Keratinocyte (primary cell): ENCODE data around the gene RASSF1. TPM values are rescaled to one million over a fixed set of nuclear protein-coding genes. Genes with fewer than 3 reads are reported as not detected.

Source experiments
- DNase-seq: peaks from one replicate; pipeline ENCODE4 v3.0.0-alpha.2; 2011; ENCODE audit warnings: low read depth, missing footprints, low spot score
- FAIRE-seq: peaks from 2 replicates; lab custom pipeline; 2011; peaks lifted over from hg19 to GRCh38; lab: Jason Lieb, UNC
- H2AFZ ChIP-seq: 2 replicates; pipeline ENCODE4 v1.6.0; 2012; ENCODE audit warnings: low read length, control low read depth, inconsistent platforms; ENCODE audit not compliant: control insufficient read depth
- H3K27ac ChIP-seq: 2 replicates; pipeline ENCODE4 v1.5.1; 2011; ENCODE audit warnings: low read length; ENCODE audit not compliant: control insufficient read depth, insufficient read depth
- H3K27me3 ChIP-seq: 3 replicates; pipeline ENCODE4 v1.6.0; 2011; ENCODE audit warnings: low read length; ENCODE audit not compliant: control insufficient read depth, insufficient read depth; ENCODE audit errors: extremely low read depth
- H3K36me3 ChIP-seq, 2 experiments: 2 replicates in 1 of 2; 3 replicates in 1 of 2; pipeline ENCODE4 v1.5.1; 2011; ENCODE audit warnings: low read length in 2 of 2, mild to moderate bottlenecking in 1 of 2; ENCODE audit not compliant: control insufficient read depth in 2 of 2, insufficient read depth in 2 of 2; ENCODE audit errors: extremely low read depth in 1 of 2
- H3K4me1 ChIP-seq: 3 replicates; pipeline ENCODE4 v1.5.1; 2011; ENCODE audit warnings: low read length; ENCODE audit not compliant: control insufficient read depth, insufficient read depth; ENCODE audit errors: extremely low read depth
- H3K4me2 ChIP-seq: 3 replicates; pipeline ENCODE4 v1.6.0; 2011; ENCODE audit warnings: low read depth, low read length; ENCODE audit not compliant: control insufficient read depth, insufficient read depth; ENCODE audit errors: extremely low read depth
- H3K4me3 ChIP-seq, 3 experiments: fragments of 200-600 bp in 1 of 3; sonication (generic) in 1 of 3; 2 replicates in 2 of 3; 3 replicates in 1 of 3; pipeline ENCODE4 v1.5.1; 2011 to 2016; ENCODE audit warnings: low read length in 3 of 3, mild to moderate bottlenecking in 3 of 3, control low read depth in 2 of 3, inconsistent platforms in 1 of 3, low read depth in 1 of 3, mixed read lengths in 1 of 3, mixed run types in 1 of 3, moderate library complexity in 1 of 3; ENCODE audit not compliant: control insufficient read depth in 2 of 3, insufficient read depth in 2 of 3; ENCODE audit errors: extremely low read depth in 1 of 3
- H3K79me2 ChIP-seq: 2 replicates; pipeline ENCODE4 v1.6.0; 2012; ENCODE audit warnings: low read length; ENCODE audit not compliant: control insufficient read depth, insufficient read depth
- H3K9ac ChIP-seq: 3 replicates; pipeline ENCODE4 v1.6.0; 2011; ENCODE audit warnings: low read length; ENCODE audit not compliant: control insufficient read depth, insufficient read depth; ENCODE audit errors: extremely low read depth
- H3K9me1 ChIP-seq: 3 replicates; pipeline ENCODE4 v1.6.0; 2011; ENCODE audit warnings: low read length; ENCODE audit not compliant: control insufficient read depth, insufficient read depth; ENCODE audit errors: extremely low read depth
- H3K9me3 ChIP-seq: 2 replicates; pipeline ENCODE4 v1.5.1; 2012; ENCODE audit warnings: low read depth, low read length; ENCODE audit not compliant: control insufficient read depth
- H4K20me1 ChIP-seq: 3 replicates; pipeline ENCODE4 v1.6.0; 2011; ENCODE audit warnings: low read length; ENCODE audit not compliant: control insufficient read depth, insufficient read depth; ENCODE audit errors: extremely low read depth
- EZH2 ChIP-seq: IDR thresholded peaks from one replicate; pipeline ENCODE4 v1.6.1; 2012; ENCODE audit warnings: inconsistent platforms, mild to moderate bottlenecking, low read length, moderate library complexity
- dilution Hi-C: fragments of 300-500 bp; cut with MboI; formaldehyde crosslinking; loops from one replicate; pipeline ENCODE4 v1.7.0; 2020; ENCODE audit warnings: low sequenced_read_pairs; ENCODE audit not compliant: extremely low pct_ligation_motif_present
- polyA plus RNA-seq, 5 experiments: library from polyadenylated mRNA; depleted of rRNA in 3 of 5; stranded (reverse) in 3 of 5; stranded (forward) in 1 of 5; unstranded in 1 of 5; fragments of >200 nt; gene quantifications; 1 replicate in 1 of 5; 2 replicates in 3 of 5; 3 replicates in 1 of 5; pipeline versions ENCODE4 v1.2.1 to v1.2.3, GENCODE V29; 2011 to 2012; ENCODE audit warnings: missing spikeins in 2 of 5, low read depth in 1 of 5, low replicate concordance in 1 of 5
- TF ChIP-seq, protein P1 (sequence below), 3 experiments: IDR thresholded peaks in 1 of 3; conservative IDR thresholded peaks in 1 of 3; optimal IDR thresholded peaks in 1 of 3; 2 replicates in 2 of 3; 3 replicates in 1 of 3; pipeline versions ENCODE3 to v1.5.1; 2011; ENCODE audit warnings: low read length in 3 of 3, mild to moderate bottlenecking in 3 of 3, moderate library complexity in 2 of 3, control low read depth in 1 of 3, inconsistent platforms in 1 of 3; ENCODE audit not compliant: insufficient read depth in 2 of 3; ENCODE audit errors: extremely low read depth in 1 of 3

The RASSF1 gene
- polyA plus RNA-seq, 1 donor (not counting 4 experiments of a cell fraction or from before 2014, with no cell fraction given) = 28.5 TPM

DNA sequence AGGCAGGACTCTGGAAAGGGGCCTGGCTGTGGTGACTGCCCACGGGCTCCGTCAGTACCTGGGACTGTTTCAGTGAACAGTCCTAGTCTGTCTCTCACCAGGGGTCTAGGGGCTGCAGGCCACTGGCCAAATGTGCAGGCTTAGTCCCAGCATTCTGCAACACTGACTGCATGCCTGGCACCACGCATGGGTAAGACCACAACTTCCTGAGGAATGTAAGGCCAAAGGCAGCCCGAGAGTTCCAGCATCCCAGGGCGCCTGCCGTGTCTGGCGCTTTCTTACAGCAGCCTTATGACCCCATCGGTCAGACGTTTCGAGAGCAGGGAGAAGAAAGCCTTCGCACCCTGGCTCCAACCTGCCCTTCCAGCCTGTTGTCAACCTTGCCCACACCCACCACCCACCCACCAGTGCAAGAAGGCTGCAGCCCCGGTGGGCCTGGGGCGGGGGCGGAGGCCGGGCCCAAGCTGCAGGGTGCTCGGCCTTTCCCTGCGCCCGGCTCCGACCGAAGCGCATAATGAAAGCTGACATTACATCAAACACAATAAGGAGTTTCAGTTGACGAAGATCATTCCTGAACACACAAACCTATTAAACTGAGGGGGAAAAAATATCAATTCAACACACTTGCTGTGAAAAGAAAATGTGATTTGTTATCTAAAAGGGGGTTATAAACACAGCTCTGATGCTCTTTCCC lies 48.2 kb upstream of the RASSF1 start:
- FAIRE-seq (no peak), DNase-seq (no peak)
- no peak overlapping the region for H3K27ac ChIP-seq
- H3K4me1 ChIP-seq = peaks cover 6% of the 10 kb centered on the region
- H2AFZ ChIP-seq = no peak overlapping the region
- no peak overlapping the region for H3K4me3 ChIP-seq
- H4K20me1 ChIP-seq = peaks cover 2% of the 10 kb centered on the region
- no peaks in the 10 kb centered on the region for H3K9me3 ChIP-seq
- no peaks in the 10 kb centered on the region for H3K36me3 ChIP-seq
- no peak overlapping the region for H3K9ac ChIP-seq
- no peaks in the 10 kb centered on the region for H3K9me1 ChIP-seq
- dilution Hi-C loops = no loop called here
- no peak for TF ChIP-seq EZH2
- TF ChIP-seq, protein P1, sequence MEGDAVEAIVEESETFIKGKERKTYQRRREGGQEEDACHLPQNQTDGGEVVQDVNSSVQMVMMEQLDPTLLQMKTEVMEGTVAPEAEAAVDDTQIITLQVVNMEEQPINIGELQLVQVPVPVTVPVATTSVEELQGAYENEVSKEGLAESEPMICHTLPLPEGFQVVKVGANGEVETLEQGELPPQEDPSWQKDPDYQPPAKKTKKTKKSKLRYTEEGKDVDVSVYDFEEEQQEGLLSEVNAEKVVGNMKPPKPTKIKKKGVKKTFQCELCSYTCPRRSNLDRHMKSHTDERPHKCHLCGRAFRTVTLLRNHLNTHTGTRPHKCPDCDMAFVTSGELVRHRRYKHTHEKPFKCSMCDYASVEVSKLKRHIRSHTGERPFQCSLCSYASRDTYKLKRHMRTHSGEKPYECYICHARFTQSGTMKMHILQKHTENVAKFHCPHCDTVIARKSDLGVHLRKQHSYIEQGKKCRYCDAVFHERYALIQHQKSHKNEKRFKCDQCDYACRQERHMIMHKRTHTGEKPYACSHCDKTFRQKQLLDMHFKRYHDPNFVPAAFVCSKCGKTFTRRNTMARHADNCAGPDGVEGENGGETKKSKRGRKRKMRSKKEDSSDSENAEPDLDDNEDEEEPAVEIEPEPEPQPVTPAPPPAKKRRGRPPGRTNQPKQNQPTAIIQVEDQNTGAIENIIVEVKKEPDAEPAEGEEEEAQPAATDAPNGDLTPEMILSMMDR (optimal IDR thresholded peaks at IDR 0.05 in 1 of 3, IDR thresholded peaks at IDR 0.05 in 1 of 3, conservative IDR thresholded peaks at IDR 0.05 in 1 of 3; ENCODE audit: extremely low read depth in 1 of 3, insufficient read depth in 2 of 3, low read length in 3 of 3) = no peak
- no peak overlapping the region for H3K4me2 ChIP-seq
- no peaks in the 10 kb centered on the region for H3K79me2 ChIP-seq
- H3K27me3 ChIP-seq = peaks cover 49% of the 10 kb centered on the region

DNA sequence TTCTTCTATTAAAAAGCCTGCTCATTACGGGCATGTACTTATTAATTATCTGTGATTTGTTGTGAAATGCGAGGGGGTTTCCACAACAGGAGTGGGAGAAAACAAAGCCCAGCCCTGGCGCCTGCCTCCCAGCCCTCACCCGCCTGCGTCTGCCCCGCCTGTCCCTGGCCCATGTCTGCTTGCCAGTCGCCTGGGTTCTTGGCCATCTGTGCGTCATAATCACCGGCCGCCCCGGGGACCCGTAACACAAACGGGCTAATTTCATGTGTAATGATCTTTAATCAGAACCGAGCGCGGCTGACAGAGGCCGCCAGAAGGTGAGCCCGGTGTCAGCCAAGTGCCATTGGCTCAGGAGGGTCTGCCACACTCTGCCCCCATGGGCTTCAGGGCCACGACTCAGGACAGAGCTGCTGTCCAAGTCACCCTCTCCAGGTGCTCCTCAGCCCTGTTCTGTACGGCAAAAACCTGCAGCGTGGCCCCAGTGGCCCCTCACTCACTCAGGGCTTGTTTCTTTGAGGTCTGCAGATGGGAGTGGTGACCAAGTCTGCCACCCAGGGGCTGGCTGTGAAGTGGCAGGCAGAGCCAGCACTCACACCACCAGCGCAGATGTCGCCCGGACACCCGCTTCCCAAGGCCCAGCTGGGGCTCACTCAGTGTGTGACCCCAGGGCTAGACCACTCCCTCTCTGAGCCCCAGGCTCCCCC lies 47.5 kb upstream of the RASSF1 start:
- no peak overlapping the region for H3K4me2 ChIP-seq
- TF ChIP-seq EZH2 = no peak
- TF ChIP-seq, protein P1 (optimal IDR thresholded peaks at IDR 0.05 in 1 of 3, IDR thresholded peaks at IDR 0.05 in 1 of 3, conservative IDR thresholded peaks at IDR 0.05 in 1 of 3; ENCODE audit: extremely low read depth in 1 of 3, insufficient read depth in 2 of 3, low read length in 3 of 3) = peak in 2 of 3 experiments; percentile 13 to 63
- H3K79me2 ChIP-seq = no peaks in the 10 kb centered on the region
- peaks cover 6% of the 10 kb centered on the region for H3K4me1 ChIP-seq
- DNase-seq (no peak), FAIRE-seq (no peak)
- no peak overlapping the region for H3K27ac ChIP-seq
- no peaks in the 10 kb centered on the region for H3K36me3 ChIP-seq
- H4K20me1 ChIP-seq = peaks cover 2% of the 10 kb centered on the region
- H3K9me1 ChIP-seq = no peaks in the 10 kb centered on the region
- H3K9ac ChIP-seq = no peak overlapping the region
- H3K4me3 ChIP-seq = no peak overlapping the region
- H3K27me3 ChIP-seq = peaks cover 42% of the 10 kb centered on the region
- dilution Hi-C loops = no loop called here
- no peaks in the 10 kb centered on the region for H3K9me3 ChIP-seq
- no peak overlapping the region for H2AFZ ChIP-seq
